Measurements from ENCODE around the gene PPA2.
"Not testable (repeated sequence)": the region's sequence is repeated elsewhere in the genome, so short reads cannot be mapped to it uniquely, and the experiment has no call there.

Gene PPA2

DNA sequence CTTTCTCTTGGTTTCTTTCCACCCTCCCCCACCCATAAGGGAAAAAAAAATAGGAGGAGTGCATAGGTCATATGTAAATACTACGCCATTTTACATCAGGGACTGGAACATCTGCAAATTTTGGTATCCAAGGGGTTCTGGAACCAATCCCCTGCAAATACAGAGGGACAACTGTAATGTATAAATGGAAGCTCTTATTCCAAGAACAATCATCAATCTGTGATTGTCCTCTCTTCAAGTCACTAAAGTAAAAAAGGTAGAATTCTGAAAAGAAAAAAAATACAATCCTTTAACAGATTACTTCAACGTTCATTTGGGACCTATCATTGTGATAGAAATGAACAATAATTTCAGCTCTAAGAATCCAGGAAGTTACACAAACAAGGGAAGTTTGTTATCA is 13.6 kb downstream of the PPA2 start:
- no peak for DNase-seq (ENCODE audit: low read depth in 2 of 2)

DNA sequence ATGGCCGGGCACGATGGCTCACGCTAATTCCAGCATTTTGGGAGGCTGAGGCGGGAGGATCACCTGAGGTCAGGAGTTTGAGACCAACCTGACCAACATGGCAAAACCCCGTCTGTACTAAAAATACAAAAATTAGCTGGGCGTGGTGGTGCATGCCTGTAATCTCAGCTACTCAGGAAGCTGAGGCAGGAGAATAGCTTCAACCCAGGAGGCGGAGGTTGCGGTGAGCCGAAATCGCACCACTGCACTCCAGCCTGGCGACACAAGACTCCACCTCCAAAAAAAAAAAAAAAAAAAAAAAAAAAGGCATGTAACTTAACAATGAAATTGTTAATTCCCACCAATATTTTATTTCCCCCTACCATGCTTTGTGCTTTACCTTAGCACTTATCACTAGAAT is 15.3 kb downstream of the PPA2 start:
- DNase-seq (ENCODE audit: low read depth in 2 of 2) = not testable (repeated sequence)

DNA sequence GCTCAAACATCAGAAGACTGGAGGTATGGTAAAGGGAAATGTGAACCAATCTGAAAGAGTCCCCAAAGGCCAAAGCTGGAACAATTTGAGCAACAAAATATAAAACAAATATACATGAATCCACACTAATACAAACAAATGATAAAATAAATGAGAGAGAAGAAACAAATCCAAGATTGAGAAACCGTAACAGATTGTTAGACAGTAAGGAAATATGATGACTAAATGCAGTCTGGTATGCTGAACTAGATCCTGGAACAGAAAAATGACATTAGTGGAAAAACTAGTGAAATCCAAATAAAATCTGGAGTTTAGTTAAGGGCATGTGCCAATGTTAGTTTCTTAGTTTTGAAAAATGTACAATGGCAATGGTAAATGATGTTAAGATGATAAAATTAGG is 15.9 kb downstream of the PPA2 start:
- DNase-seq (ENCODE audit: low read depth in 2 of 2) = no peak

DNA sequence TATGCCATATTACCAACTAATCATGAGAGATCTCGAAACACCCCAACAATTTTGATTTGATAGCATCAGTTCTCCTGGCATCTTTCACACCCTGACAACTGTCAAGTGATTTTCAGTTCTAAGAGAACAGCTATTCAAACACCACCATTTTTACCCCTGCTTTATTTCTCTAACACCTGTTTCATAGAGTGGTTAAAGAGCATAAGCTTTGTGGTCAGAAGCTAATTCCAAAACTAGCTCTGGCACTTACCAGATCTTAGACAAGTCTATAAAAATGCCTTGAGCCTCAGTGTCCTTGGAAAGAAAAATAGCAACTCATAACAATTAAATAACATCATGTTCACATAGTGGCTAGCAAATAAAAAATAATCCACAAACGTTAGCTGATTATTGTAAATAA is 17.9 kb downstream of the PPA2 start:
- no peak for DNase-seq (ENCODE audit: low read depth in 2 of 2)

DNA sequence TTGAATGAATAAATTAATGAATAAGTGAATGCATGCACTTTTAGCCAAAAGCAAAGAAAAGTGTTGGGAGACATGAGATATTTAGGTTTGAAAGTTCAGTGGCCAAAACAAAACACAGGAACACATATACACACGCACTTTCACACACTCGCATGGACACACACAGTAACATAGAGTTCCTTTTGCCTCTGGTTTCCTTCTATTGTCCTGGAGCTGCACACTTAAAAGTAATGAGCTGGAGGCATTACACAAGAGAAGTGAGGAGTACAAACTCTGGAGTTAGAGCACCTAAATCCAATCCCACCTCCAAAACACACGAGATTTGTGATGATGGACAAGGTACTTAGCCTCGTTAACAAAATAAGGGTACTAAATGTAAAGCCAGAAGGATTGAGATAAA is 18.7 kb downstream of the PPA2 start:
- DNase-seq (ENCODE audit: low read depth in 2 of 2) = no peak

DNA sequence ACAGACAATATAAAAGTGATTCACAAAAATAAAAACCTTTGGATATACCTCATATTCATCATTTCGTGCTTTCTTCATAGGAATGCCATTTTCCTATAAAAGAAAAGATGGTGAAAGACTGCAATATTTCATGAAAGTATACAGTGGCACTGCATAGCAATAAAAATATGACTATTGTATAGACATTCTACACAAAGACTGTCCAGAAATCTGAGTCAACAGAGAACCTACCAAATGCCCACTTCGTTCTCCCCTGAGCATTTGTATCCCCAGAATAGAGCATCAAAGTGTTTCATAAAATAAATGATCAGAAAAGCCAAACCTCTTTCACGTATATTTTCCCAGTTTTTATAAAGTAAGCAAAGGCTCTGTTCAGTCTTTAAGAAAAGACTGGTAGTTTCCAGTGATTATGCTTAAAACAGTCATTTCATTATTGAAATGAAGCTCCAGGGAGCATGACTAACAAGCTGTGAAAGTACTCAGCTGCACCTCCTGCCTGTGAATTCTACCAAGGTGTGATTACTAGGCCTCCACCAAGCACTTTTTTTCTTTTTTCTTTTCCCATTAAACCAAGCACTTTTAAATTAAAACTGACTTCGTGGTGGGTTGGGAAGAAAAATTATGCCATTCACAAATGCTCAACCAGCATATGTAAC is 20.2 kb downstream of the PPA2 start:
- no peak for DNase-seq (ENCODE audit: low read depth in 2 of 2)

DNA sequence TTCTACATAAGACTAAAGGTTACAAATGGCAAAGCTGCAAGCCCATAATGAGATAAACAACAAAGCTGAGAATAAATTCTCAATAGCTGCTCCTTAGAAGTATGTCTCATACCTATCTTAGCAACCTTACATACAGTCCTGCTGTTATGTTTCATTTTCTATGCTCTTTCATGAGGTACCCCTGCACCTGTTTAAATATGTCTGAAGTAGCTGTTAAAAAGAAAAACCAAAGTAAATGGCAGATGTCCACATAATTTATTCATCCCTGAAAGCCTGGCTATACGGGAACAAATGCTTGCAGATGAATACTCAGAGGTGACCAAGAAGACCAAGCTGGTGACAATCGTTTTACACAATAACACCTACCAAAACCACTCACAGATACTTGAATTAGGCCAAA is 22.5 kb downstream of the PPA2 start:
- DNase-seq (ENCODE audit: low read depth in 2 of 2) = no peak

DNA sequence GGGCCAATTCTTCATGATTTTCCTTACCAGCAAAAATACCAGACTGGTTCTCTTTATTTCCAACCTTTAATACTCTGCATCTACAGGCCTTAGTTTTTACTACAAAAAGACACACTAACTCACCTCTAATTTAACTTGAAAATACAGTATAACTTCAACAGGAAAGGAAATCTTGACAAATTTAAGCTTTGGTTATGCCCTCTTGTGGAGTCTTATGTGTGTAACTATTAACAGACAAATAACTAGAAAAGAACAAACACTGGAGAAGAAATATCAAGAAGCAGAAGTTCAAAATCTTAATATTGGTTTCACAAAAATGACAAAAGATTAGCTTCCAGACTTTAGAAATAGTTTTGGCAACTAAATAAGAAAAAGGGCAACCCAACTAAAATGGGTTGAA is 33.0 kb downstream of the PPA2 start:
- no peak for DNase-seq (ENCODE audit: low read depth in 2 of 2)

DNA sequence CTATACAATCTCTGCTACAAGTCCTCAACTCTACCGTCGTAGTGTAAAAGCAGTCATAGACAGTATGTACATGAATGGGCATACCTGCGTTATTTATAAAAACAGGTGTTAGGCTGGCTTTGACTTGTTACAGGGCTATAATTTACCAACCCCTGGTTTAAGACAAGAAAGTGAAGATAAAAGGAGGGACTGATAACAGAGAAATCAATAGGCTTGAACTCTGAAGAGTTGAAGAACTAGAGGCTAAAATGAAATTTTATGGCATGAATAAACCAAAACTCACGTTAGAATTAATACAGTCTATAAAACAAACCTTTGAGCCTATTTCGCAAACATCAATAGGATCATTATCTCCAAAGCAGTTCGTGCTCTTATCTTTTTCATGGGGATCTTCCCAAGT is 36.2 kb downstream of the PPA2 start:
- no peak for DNase-seq (ENCODE audit: low read depth in 2 of 2)

DNA sequence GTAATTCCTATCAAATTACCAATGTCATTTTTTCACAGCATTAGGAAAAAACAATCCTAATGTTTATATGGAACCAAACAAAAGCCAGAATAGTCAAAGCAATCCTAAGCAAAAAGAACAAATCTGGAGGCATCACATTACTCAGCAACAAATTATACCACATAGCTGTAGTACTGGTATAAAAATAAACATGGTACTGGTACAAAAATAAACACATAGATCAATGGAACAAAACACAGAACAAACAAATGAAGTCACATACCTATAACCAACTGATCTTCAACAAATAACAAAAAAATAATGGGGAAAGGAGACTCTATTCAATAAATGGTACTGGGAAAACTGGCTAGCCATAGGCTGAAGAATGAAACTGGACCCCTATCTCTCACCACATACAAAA is 37.4 kb downstream of the PPA2 start:
- no peak for DNase-seq (ENCODE audit: low read depth in 2 of 2)

DNA sequence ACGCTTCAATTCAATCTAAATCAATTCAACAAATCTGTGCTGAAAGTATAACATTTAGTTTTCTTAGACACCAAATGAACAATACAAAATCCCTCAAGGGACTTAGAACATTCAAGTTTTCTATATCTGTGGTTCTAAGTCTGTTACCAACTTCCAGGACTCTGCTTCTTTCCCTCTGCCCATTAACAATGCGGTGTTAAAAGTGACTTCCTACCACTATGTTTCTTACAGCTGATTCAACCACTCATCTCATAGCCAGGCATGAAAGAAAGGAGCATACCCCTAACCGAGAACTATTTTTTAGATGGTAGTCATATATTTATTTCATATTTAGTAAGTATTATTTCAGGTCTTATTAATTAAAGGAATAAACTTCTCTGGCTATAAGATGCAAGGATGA is 38.9 kb downstream of the PPA2 start:
- DNase-seq (ENCODE audit: low read depth in 2 of 2) = no peak

DNA sequence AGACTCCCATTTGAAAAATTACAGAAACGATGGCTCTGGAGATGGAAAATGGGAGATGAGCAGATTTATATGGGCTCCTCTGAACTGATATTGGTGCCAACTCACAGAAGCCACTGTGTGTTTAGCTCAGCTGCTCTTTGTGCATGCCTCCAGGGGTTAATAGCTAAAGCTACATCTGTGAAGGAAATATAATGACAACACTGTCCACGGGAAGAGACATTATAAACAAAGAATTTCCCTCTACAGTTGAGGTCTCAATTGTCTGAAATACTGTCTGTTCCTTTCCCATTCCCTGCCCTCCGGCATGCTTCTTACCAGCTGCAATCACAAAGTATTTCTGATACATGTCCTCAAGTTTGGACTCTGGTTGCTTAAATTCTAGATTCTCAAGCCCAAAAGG is 40.4 kb downstream of the PPA2 start:
- DNase-seq (ENCODE audit: low read depth in 2 of 2) = no peak

DNA sequence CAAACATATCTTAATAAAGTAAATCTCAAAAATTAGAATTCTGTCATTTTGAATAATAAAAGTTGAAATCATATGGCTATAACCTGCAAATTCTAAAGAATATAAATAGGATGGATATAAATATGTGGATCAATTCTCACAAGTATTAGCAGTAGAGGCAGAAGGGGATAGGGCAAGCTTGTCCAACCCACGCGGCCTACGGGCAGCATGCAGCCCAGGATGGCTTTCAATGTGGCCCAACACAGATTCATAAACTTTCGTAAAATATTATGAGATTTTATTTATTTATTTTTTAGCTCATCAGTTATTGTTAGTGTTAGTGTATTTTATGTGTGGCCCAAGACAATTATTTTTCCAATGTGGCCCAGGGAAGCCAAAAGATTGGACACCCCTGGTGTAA is 41.4 kb downstream of the PPA2 start:
- no peak for DNase-seq (ENCODE audit: low read depth in 2 of 2)

DNA sequence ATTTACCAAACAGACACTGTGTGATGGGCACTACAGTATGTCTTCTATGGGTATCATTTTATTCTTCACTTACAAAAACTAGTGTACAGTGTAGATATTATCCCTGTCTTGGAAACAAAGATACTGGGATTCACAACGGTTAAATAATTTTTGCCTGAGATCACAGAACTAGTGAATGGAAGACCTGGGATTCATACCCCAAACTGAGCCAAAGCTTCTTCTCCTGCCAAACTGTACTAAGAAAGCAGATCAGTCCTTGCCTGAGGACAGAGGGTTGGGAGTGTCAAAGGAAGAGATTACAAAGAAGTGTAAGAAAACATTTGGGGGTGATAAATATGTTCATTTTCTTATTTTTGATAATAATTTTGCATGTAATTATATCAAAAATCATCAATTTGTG is 43.1 kb downstream of the PPA2 start:
- DNase-seq (ENCODE audit: low read depth in 2 of 2) = no peak

DNA sequence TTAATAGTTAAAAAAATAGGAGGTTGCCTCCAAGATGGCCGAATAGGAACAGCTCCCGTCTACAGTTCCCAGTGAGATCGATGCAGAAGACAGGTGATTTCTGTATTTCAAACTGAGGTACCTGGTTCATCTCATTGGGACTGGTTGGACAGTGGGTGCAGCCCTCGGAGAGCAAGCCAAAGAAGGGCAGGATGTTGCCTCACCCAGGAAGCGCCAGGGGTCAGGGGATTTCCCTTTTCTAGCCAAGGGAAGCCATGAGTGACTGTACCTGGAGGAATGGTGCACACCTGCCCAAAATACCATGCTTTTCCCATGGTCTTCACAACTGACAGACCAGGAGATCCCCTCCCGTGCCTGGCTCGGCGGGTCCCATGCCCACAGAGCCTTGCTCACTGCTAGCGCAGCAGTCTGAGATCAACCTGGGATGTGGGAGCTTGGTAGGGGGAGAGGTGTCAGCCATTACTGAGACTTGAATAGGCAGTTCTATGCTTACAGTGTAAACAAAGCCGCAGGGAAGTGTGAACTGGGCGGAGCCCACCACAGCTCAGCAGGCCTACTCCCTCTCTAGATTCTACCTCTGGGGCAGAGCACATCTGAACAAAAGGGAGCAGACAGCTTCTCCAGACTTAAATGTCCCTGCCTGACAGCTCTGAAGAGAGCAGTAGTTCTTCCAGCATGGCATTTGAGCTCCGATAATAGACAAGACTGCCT is 47.5 kb downstream of the PPA2 start:
- DNase-seq (ENCODE audit: low read depth in 2 of 2) = no peak

DNA sequence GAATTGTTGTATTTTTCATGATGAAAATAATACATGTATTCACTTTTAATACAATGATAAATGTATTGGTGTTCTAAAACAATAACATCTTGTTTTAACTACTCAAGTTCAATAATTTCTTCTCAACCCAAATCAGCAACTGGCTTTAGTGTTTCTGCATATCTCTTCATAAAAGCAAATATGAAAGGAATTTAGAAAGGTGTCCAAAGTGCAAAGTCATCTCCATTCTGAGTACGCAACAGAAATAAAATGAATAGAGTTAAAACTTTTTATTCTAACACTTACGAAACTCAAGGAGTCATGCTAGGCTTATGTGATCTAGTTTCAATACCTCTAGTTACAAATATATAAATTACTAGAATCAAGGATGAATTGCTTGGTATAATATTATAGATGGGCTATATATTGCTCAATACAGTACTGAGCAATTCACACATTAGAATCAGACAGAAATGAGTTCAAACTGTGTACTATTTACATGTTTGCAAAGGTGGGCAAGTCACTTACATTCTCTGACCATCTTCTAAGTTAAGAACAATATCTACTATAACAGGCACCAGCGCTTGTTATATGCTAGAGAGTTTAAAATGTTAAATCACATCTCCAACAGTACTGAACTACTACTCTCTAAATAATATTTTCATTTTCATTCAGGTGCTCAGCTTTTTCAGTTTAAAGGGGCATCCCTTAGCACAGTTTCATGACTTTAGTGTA is 51.5 kb downstream of the PPA2 start:
- DNase-seq (ENCODE audit: low read depth in 2 of 2) = no peak

DNA sequence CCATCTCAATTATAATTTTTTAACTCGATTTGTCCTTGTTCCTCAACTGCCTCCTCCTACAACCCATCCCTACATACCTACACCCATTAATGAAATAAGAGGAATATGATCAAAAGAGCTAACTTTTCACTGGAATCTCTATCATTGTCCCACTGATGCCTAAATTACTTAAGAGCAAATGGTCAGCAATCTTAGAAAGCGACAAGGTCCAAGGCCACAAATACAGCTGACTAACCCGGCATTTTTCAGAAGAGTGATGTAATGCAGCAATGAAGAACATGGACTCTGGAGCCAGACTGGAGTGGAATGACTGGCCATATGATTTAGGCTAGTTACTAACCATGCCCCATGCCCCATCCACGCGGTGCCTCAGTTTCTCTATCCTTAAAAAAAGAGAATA is 56.2 kb downstream of the PPA2 start:
- no peak for DNase-seq (ENCODE audit: low read depth in 2 of 2)

DNA sequence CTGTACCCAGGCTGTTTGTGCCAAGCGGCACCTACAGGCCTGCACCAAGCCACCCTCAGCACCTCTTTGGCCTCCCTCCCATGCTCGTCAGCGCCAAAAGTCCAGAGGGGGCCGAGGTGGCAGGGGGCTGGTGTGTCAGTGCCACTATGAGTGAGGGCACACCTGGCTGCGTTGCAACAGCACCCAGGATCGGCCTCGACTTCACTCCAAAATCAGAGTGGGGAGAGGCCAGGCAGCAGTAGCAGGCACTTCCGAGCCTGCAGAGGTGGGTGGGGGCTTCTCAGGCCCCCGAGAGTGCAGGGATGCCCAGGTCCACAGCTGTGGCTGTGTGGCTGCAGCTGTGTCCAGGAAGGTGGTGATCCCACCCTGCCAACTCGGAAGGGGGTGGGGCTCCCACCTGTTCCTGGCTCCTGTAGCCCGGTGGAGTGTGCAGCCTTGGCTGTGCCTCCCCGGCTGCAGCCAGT is 58.5 kb downstream of the PPA2 start:
- DNase-seq (ENCODE audit: low read depth in 2 of 2) = no peak

DNA sequence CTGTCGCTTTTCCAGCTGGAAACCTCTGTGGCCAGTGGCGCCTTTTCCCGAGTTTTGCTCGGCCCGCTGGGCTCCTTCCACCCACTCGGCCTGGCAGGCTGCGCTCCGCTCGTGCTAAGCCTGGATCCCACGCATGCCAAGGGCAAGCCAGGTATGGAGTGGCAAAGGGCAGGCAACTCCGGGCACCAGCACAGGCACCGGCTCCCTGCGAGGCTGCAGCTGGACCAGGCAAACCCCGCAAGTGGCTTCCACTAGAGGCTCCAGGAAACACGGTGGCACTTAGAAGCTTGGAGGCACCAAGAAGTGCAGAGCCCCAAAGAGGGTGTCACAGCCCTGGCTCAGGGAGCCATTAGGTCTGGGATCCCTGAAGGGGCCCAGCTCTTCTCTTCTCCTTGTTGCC is 59.5 kb downstream of the PPA2 start:
- DNase-seq (ENCODE audit: low read depth in 2 of 2) = no peak

DNA sequence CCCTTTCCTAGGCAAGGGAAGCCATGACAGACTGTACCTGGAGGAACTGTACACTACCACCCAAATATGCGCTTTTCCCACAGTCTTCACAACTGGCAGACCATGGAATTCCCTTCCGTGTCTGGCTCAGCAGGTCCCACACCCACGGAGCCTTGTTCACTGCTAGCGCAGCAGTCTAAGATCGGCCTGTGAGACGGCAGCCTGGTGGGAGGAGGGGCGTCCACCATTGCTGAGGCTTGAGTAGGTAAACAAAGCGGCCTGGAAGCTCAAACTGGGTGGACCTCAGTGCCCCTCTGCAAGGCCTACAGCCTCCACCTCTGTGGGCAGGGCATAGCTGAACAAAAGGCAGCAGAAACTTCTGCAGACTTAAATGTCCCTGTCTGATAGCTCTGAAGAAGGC is 64.7 kb downstream of the PPA2 start:
- DNase-seq (ENCODE audit: low read depth in 2 of 2) = not testable (repeated sequence)

DNA sequence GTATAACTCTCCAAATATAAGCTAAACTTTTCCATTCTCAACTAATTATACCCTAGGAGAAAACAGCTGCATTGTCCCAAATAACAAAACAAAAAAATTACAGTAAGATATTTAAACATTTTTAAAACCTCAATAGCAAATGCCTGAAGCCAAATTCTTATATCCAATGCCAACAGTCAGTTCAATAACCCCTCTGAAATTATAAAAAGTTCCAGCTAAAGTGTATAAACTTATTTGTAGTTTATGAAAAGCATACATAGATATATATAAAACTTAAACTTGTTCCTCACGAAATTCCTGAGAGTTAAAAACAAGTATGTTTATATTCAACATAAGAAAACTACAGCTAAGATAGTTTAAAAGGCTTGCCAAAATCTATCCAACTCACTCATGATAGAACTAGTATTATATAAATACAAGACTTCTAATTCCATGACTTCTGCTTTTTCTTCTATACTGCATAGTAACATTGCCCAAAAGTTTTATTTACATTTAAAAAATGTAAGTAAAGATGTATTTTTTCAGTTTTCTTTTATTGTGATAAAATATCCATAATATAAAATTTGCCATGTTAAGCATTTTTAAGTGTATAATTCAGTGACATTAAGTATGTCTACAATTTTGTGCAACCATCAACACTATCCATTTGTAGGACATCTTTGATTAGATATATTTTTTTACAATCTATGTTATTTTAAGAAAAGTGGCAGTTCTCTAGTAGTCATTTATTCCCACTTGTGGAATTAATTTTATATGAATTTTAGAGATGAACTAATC is 72.8 kb downstream of the PPA2 start:
- DNase-seq (ENCODE audit: low read depth in 2 of 2) = no peak

DNA sequence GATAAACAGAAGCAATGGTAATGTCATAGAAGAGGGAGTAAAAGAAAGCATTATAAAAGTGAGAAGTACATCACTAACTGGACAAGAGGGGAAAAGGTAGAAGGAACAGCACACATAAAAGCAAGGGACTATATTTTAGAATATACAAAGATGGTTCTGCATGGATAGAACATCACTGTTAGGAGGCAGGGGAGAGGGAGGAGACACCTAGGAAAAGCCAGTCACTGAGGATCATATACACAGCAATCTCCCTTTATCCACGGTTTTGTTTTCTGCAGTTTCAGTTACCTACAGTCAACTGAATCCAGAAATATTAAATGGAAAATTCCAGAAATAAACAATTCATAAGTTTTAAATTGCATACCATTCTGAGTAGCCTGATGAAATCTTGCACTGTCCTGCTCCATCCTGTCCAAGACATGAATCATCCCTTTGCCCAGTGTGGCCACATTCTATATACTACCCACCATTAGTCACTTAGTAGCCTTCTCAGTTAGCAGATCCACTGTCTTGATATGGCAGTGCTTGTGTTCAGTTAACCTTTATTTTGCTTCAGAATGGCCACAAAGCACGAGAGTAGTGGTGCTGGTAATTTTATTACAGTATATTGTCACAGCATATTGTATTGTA is 74.2 kb downstream of the PPA2 start:
- no peak for DNase-seq (ENCODE audit: low read depth in 2 of 2)

Measured in stimulated activated CD8-positive, alpha-beta memory T cell treated with anti-CD3 and anti-CD28 coated beads, Interleukin-7, amount 100 ng/mL, for 1 hour (primary cell).